ELF-1 (cell line): ENCODE results near the gene TTC36.
"Not testable (repeated sequence)": the region's sequence is repeated elsewhere in the genome, so short reads cannot be mapped to it uniquely, and the experiment has no call there.

ENCODE experiments used
- DNase-seq: peaks from one replicate; pipeline ENCODE4 v3.0.0-alpha.2; 2016; ENCODE audit warnings: low read depth, low spot score

Gene TTC36

GRCh38 chr11:118527109-118527508 is at the start of gene TTC36:
TTC36 (plus strand) TSS chr11:118527474; CDS start chr11:118527495, 21 bp downstream.
- DNase-seq = peak; percentile 32

- not testable (repeated sequence) for DNase-seq
These were observed 46.0 kb upstream of the TTC36 start for GRCh38 chr11:118481238-118481637.

DNA sequence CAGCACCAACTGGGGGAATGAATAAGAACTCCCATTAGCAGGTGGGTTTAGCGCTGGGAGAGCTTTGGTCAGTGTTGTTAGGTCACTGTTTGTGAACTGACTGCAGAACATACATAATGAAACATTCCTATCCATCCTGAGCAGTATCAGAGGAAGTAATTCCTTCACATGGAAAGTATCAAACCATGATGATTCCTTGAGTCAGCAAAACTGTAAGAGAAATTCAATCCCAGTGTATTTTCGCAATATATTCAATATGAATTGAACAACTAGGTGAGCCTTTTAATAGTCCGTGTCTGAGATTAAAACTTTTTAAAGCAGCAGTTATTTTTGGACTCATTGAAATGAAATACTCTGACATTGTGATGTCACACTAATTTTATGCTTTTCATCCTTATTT is 42.9 kb upstream of the TTC36 start:
- no peak for DNase-seq

DNA sequence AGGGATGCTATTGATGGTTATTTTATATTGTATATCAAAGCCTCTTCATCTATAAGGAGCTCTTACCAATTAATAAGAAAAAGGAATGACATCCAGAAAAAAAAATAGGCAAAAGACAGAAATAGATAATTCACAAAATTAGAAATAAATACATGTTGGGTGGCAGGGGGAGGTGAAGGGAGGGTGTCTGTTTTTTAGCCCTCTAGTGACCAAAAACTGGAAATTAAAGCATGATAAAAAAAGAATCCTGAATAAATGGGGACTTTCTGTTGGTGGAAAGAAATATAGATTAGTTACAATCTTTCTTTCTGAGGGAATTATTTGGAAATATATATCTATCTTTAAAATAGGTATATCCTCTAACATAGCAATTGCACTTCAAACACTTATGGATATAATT is 42.0 kb upstream of the TTC36 start:
- no peak for DNase-seq

DNA sequence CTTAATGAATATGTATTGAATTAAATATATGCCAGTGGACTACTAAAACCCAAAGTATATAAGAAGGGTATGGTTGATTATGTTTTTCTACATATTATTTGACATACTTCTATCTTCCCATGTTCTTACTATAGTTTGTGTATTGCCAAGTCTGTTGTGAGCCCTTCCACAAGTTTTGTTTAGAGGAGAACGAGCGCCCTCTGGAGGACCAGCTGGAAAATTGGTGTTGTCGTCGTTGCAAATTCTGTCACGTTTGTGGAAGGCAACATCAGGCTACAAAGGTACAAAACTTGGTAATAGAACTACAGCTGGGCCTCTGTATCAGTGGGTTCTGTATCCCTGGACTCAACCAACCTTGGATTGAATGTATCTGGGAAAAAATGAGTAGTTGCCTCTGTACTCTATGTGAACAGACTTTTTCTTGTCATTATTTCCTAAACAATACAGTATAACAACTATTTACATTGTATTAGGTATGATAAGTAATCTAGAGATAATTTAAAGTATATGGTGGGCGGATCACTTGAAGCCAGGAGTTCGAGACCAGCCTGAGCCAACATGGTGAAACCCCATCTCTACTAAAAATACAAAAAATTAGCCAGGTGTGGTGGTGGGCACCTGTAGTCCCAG is 38.7 kb upstream of the TTC36 start:
- DNase-seq = peak; percentile 75

- DNase-seq = no peak
These were observed 36.2 kb upstream of the TTC36 start for GRCh38 chr11:118491041-118491440.

DNA sequence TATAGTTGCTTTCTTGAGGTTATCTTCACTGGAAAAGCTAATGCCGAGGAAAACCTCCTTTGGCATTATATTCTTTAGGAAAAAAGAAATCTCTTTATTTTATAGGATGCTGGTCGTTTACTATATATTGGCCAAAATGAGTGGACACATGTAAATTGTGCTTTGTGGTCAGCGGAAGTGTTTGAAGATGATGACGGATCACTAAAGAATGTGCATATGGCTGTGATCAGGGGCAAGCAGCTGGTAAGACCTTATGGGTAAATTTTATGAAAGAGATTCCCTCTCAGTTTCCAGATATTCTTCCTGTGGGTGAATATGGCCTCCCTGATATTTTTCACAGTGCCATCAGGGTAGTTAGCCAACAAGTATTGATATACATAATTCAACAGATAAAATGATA is 29.4 kb upstream of the TTC36 start:
- no peak for DNase-seq

GRCh38 chr11:118503216-118503615 is 24.1 kb upstream of the TTC36 start:
- DNase-seq = no peak

- no peak for DNase-seq
These were observed 15.7 kb upstream of the TTC36 start for GRCh38 chr11:118511601-118512000.

DNA sequence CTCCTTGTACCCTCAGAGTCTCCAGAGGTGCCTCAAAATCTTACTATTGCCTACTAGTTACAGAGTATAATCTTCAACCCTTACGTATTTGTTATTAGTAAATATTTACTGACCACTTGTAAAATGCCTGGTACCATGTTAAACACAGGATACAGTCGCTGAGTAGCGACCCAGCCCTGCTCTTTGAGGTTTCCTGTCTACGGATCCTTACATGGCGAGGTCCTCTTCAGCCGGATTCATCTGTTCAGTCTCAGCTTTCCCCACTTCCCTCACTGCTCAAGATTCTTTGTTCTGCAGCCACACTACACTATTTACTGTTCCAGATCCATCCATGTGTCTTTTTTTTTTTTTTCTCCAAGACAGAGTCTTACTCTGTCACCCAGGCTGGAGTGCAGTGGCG is 13.2 kb upstream of the TTC36 start:
- DNase-seq = no peak

GRCh38 chr11:118519549-118519948 is 7.7 kb upstream of the TTC36 start:
- DNase-seq = no peak

- no peak for DNase-seq
These were observed 5.4 kb upstream of the TTC36 start for GRCh38 chr11:118521892-118522311.

DNA sequence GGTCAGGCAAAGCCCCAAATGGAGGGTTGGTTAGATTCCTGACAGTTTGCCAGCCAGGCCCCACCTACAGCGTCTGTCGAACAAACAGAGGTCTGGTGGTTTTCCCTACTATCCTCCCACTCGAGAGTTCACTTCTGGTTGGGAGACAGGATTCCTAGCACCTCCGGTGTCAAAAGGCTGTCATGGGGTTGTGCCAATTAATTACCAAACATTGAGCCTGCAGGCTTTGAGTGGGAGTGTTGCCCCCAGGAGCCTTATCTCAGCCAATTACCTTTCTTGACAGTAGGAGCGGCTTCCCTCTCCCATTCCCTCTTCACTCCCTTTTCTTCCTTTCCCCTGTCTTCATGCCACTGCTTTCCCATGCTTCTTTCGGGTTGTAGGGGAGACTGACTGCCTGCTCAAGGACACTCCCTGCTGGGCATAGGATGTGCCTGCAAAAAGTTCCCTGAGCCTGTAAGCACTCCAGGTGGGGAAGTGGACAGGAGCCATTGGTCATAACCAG is 4.7 kb upstream of the TTC36 start:
- DNase-seq = peak; percentile 68

- DNase-seq = no peak
These were observed 2.9 kb upstream of the TTC36 start for GRCh38 chr11:118524356-118524755.

GRCh38 chr11:118524757-118525470 is 2.4 kb upstream of the TTC36 start:
- DNase-seq = no peak

GRCh38 chr11:118526688-118527087 is 586 bp upstream of the TTC36 start:
- no peak for DNase-seq

- DNase-seq = no peak
These were observed 1.2 kb downstream of the TTC36 start for GRCh38 chr11:118528511-118528910.

DNA sequence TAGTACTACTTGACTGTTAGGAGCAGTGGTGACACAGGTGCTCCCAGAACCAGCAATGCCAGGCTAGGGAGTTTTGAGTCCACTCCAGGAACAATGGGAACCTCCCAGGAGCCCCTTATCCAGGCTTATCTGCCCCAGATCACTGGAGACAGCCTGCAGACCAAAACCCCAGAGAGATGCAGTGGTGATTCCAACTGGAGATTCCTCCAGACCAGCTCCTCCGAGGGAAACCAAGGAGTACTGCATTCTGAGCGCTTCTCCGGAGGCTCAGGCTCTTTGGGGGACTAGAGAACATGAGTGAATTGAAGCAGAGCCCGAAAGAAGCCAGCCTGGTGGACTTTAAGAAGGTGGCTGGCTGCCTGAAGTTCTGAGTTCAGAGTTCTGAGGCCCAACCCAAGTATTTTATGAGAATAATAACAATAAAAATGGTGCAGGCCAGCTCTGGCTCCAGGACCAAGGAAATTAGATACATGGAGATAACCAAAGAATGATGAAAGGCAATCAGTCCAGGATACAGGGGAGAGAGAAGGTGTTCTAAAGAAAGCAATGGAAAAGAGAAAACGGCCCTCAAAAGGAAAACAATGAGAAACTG is 2.4 kb downstream of the TTC36 start:
- peak; percentile 24 for DNase-seq

DNA sequence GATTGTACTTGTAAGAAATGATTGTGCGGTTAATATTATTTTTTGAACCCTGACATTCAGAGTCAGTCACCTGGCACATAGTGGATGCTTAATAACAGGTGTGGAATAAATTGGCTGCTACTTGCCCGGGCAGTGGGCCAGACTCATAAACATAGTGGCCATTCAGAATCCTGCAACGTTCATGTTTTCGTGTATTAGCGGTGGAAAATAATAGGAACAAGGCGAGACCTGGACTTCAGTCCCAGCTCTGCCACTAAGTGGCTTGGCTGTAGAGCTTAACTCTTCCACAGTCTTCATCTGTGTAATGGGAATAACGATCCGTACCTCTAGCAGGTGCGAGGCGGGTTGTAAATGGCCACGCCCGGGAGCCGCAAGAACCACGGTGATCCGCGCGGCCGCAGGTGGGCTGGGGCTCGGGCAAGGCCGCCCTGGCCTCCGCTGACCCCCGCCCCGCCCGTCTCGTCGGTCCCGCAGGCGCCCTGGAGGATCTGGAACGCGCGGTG is 3.0 kb downstream of the TTC36 start:
- no peak for DNase-seq

GRCh38 chr11:118530683-118531596 is 3.7 kb downstream of the TTC36 start, which contains the start of gene TMEM25:
TMEM25 (plus strand) TSS chr11:118531192; CDS start chr11:118531802, 610 bp downstream.
- peak; percentile 73 for DNase-seq

DNA sequence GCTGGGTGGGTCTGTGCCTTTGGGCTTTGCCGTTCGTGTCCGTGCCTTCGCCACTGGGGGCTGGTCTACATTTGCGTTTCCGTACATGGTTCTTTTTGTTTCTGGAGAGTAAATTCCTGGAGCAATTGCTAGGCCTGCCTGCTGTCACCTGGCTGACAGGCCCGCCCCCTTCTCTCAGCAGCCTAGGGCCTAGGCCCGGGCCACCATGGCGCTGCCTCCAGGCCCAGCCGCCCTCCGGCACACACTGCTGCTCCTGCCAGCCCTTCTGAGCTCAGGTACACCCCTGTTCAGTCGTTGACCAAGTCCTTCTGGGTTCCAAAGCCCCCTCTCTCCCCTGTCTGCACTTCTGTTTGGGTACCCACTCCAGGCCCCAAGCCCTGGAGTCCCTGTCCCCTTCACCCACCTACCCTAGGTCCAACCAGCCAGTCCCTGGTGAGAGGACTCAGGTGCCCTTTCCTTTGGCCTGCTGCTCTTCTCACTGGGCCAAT is 4.4 kb downstream of the TTC36 start:
- DNase-seq = no peak
